CD4-positive, alpha-beta T cell treated with Interleukin-12 subunit alpha and Interleukin-12 subunit beta, for 1 hour (primary cell): ENCODE results near the gene STARD8.
"Not testable (repeated sequence)": the region's sequence is repeated elsewhere in the genome, so short reads cannot be mapped to it uniquely, and the experiment has no call there.

Experiments
- DNase-seq: peaks from one replicate; pipeline ENCODE4 v3.0.0-alpha.2; 2020

Gene STARD8, protein sequence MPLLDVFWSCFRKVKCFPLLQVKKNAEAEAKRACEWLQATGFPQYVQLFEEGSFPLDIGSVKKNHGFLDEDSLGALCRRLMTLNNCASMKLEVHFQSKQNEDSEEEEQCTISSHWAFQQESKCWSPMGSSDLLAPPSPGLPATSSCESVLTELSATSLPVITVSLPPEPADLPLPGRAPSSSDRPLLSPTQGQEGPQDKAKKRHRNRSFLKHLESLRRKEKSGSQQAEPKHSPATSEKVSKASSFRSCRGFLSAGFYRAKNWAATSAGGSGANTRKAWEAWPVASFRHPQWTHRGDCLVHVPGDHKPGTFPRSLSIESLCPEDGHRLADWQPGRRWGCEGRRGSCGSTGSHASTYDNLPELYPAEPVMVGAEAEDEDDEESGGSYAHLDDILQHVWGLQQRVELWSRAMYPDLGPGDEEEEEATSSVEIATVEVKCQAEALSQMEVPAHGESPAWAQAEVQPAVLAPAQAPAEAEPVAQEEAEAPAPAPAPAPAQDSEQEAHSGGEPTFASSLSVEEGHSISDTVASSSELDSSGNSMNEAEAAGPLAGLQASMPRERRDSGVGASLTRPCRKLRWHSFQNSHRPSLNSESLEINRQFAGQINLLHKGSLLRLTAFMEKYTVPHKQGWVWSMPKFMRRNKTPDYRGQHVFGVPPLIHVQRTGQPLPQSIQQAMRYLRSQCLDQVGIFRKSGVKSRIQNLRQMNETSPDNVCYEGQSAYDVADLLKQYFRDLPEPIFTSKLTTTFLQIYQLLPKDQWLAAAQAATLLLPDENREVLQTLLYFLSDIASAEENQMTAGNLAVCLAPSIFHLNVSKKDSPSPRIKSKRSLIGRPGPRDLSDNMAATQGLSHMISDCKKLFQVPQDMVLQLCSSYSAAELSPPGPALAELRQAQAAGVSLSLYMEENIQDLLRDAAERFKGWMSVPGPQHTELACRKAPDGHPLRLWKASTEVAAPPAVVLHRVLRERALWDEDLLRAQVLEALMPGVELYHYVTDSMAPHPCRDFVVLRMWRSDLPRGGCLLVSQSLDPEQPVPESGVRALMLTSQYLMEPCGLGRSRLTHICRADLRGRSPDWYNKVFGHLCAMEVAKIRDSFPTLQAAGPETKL

DNA sequence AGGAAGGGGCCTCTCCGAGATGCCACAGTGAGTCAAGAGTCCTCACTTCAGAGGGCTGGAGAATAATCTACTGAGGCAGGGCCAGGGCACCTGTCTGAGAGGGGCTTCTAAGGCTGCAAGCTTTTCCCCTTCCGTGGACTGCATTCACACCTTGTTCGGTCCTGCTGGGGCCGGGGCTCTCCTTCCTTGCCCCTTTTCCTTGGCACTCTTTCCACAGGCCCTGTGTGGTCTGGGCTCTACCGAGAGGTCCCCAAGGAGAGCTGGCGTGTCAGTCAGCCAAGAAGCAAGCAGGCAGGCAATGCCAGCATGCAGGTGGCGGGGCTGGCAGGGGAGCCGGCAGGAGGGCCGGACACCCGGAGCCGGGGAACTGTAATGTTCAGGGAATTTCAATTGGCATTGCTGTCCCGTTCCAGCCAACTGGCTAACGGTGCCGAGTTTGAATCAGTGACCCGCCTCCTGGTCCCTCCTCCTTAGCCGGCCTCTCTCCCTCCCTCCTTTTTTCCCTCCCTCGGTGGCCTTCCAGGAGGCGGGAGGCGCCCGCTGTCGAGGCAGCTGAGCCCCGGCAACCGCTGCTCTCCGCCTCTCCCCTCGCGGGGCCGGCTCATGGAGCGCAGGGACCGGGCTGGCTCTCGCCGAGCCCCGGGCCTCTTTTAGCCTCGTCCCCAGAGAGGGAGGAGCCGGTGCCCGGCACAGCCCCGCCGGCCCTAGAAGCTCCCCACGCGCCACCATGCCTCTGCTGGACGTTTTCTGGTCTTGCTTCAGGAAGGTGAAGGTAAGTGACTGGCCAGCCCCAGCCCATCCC is at the start of gene STARD8:
STARD8 (plus strand) TSS at position 511 of the 802 bp plus-strand sequence; CDS start at position 728, 217 bp downstream.
- no peak for DNase-seq

DNA sequence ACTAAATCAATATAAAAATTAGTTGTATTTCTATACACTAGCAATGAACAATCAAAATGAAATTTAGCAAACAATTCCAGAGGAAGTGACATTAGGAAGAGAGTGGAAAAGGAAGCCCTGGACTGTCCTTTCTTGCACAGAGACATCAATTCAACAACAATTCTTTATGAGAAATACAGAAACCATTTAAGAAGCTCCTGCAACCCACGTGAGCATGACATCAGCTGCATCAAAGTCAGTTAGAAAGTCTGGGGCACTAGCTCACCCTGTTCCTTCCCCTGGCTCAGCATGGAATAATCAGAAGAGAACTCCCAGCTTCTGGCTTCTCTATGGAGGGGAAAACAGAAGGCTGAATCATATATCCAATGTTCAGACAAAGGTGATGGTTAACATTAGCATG is 48.6 kb upstream of the STARD8 start:
- DNase-seq: no peak

DNA sequence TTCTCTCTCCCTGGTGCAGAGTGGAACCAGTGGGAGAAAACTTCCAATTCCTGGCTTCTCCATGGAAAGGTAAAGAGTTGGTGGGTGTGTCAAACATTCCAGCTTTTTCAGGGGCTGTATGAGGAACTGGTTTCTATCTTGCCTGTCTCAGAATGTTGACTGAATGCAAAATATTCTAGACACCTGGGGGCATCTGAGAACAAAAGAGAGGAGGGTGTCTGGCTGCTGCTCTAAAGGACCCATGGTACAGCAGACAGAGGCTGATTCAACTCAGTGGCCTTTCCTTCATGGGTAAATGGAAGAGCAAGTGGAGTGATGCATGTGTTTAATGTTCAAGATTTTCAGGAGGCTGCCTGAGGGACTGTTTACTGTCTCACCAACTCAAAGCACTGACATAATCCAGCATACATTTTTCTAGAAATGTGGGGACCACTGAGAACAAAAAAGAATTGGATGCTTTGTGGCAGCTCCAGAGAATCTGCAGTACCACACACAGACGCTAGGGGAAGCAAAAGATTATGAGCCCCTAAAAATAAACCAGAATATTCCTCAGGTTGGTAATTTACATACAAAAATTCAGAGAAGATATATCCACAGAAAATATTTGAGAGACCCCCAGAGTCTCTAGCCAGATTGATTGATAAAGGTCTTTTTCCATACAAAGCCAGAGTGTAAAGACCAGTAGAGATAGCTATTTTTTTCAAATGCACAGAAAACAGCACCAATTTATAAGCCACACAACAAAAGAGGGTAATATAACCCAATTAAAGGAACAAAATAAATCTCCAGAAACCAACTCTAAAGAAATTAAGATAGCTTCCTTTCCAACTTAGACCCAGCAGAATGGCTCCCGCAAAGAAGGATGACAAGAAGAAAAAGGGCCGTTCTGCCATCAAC is 48.0 kb upstream of the STARD8 start:
- DNase-seq: peak; percentile 0

DNA sequence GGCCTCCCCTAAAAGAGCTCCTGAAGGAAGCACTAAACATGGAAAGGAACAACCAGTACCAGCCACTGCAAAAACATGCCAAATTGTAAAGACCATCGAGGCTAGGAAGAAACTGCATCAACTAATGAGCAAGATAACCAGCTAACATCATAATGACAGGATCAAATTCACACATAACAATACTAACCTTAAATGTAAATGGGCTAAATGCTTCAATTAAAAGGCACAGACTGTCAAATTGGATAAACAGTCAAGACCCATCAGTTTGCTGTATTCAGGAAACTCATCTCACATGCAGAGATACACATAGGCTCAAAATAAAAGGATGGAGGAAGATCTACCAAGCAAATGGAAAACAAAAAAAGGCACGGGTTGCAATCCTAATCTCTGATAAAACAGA is 43.2 kb upstream of the STARD8 start:
- DNase-seq: not testable (repeated sequence)

DNA sequence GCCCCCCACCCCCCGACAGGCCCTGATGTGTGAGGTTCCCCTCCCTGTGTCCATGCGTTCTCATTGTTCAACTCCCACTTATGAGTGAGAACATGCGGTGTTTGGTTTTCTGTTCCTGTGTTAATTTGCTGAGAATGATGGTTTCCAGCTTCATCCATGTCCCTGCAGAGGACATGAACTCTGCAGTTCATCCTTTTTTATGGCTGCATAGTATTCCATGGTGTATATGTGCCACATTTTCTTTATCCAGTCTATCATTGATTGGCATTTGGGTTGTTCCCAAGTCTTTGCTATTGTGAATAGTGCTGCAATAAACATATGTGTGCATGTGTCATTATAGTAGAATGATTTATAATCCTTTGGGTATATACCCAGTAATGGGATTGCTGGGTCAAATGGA is 32.7 kb upstream of the STARD8 start:
- not testable (repeated sequence) for DNase-seq

DNA sequence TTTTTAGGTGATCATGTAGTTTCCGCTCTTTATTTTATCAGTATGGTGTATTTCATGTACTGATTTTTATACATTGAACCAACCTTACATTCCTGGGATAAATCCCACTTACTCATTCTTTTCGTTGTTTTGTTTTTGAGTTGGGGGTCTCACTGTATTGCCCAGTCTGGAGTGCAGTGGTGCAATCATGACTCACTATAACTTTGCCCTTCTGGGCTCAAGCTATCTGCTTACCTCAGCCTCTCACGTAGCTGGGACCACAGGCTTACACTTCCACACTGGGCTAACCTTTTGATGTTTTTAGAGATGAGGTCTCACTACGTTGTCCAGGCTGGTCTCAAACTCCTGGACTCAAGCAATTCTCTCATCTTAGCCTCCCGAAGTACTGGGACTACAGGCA is 19.5 kb upstream of the STARD8 start:
- no peak for DNase-seq

DNA sequence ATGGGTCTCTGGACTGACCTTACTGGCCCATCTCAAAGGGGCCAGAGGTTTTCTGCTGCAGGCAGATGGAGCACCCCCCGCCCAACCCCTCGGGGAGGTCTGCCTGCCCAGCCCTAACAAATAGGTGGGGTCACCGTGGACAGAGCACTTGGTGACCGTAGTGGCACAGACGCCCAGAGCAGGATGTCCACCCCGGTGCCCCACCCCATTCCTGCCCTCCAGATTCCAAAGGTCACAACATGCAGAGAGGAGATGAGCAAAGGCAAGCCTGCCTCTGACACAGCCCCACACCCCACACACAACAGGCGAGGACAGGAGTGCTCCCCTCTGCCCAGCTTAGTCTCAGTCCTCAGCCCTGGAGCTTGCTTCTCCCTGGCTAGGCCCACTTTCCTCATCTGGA is 17.5 kb upstream of the STARD8 start:
- DNase-seq: not testable (repeated sequence)

DNA sequence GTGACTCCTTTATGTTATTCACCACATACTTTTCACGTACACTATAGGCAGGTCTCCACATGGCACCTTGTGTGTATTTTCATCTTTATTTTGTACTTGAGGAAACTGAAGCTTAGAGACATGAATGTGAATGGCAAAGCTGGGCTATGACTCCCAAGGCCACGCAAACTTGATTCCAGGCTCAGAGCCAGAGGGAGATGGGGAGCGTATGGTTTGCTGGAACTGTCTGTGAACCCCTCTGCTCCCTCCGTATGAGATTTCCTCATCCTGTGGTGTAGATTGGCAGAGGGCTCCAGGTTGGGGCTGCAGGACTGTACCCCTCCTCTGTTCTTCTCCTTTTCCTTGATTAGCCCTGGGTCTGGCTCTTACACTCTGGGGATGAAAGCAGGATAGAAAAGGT is 16.1 kb upstream of the STARD8 start:
- DNase-seq: no peak

DNA sequence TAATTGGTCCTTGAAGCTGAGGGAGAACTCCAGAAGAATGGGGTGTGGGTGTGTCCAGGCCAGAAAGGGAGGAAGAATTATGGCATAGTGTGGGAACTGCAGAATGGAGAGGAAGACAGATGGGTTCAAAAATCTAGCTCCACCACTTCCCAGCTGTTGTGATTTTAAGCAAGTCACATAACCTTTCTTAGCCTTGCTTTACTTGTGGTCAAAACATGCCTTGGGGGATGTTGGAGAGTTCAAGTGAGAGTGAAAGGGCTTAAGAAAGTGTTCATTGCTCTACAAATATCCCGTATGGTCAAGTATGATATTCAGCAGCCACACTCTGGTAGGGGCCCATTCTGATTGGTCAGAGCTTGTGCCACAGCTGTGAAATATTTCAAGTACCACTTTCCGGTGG is 15.0 kb upstream of the STARD8 start:
- no peak for DNase-seq

DNA sequence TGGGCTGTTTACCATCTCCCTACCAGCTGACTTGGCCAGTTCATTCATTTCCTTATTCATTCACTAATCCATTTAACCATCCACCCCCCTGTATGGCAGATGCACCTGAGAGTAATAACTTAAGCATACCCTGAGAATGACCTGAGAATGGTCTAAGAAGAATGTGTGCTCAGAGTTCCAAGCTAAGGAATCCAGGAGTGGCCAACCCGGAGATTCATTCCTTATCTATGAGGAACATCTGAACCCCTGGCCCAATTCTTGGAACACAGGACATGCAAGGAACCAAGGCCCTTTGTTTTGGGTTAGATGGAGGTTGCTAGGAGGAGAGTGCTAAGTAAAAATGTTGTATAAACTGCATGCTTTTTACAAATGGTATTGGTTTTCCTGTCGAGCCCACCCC is 13.5 kb upstream of the STARD8 start:
- no peak for DNase-seq

DNA sequence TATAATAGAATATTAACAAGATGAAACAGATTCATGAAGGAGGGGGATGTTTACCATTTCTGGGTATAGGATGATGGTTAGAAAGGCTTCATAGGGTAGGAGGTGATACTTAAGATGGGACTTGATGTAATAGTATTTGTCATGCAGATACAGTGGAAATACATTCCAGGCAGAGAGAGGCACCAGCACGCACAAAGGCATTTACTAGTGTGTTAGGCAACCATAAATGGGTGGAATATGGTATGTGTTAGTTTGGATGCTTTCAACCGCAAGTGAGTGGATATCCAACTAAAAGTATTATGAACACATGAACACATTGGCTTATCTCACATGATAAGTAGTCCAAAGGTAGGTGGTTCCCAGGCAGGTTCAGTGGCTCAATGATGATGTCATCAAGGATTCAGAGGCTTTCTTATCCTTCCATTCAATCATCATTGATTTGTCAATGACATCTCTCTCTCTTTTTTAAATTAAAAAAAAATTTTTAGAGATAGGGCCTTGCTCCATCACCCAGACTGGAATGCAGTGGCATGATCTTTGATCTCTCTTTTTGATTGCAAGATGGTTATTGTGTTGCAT is 12.7 kb upstream of the STARD8 start:
- DNase-seq: no peak

DNA sequence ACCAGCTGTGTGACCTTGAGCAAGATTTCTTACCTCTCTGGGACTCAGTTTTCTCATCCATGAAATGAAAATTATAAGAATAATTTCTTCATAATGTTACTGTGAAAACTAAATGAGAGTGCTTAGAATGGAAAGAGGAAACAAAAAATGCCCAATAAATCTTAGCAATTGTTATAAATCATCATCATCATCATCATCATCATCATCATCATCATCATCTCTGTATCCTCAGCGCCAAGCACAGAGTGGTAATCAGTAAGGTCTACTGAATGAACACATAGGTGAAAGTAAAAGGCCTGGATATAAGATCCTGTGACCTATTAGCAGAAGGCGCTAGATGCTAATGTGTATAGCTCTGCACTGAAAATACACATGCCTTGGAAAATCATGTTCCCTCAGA is 6.8 kb upstream of the STARD8 start:
- no peak for DNase-seq

DNA sequence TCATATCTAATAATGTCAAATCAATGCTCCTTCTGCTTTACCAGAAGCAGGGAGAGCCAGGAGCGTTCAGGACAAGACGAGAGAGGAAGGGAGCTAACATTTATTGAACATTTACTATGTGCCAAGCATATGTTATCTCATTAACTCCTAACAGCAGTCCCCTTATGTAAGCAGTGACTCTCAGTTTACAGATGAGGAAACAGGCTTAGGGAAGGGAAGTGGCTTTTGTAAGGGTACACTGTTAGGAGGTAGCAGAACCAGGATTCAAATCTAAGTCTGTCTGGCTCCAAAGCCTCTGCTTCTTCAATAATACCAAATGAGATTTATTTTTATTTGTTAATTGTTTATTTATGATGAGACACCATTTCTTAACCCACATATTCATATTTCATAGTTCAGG is 2.6 kb upstream of the STARD8 start:
- DNase-seq: no peak

DNA sequence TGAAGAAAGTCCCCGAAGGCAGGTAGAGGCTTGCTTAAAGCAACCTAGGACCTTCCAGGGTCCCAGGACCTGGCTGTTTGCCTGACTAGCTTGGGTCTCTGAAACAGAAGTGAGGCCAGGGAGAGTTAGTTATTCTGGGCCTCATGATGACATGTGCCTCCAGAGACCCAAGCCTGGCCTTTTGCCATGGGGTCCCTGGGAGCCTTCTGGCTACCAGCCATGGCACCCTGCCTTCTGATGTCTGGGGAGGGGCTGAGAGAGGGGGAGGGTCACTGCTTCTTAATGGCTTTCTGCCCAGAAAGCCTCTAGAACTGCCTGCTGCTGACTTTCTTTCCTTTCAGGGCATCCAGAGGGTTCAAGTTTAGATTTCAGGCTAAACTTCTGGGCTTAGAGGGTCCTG is 1.0 kb upstream of the STARD8 start:
- DNase-seq: no peak

DNA sequence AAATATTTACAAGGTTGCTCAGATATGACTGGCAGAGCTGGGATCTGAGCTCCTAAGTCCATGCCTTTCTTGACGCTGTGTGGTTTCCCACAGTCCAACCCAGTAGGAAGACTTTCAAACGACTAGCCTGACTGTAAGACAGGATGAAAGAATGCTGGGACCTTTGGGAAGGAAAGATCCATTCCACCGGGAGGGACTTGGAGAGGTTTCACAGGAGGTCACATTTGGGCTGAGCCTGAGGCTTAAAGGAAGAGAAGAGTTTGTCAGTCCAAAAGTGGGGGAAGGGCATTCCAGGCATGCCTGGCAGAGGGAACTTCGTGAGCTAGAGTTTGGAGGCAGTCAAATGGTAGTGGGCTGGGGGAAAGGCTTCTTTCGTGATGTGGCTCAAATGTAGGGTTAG is 1.5 kb downstream of the STARD8 start:
- no peak for DNase-seq

DNA sequence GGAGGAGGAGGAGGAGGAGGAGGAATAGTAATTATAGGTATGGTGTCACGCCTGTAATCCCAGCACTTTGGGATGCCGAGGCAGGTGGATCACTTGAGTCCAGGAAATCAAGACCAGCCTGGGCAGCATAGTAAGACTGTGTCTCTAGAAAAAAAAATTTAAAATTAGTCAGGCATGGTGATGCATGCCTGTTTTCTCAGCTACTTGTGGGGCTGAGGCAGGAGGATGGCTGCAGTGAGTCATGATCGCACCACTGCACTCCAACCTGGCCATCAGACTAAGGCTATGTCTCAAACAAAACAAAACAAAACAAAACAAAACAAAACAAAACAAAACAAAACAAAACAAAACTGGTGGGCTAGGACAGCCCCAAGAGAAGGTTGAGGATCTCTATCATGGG is 3.0 kb downstream of the STARD8 start:
- DNase-seq: no peak

DNA sequence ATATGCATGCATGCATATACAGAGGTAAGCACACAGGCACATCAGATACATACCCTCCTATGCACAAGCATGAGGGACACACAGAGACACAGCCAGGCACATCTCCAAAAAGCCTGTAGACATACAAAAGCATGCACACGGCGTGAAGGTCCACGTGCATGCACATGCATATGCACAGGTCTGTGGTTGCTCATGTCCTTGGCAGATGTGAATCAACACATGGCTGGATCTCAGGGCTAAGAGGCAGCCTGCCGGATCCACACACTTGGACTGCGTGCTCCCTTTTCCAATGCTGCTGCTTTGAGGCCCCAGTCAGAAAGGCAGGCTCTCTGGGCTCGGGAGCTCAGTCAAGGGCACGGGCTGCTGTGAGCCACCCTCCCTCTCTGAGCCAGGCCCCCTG is 3.6 kb downstream of the STARD8 start:
- DNase-seq: no peak

DNA sequence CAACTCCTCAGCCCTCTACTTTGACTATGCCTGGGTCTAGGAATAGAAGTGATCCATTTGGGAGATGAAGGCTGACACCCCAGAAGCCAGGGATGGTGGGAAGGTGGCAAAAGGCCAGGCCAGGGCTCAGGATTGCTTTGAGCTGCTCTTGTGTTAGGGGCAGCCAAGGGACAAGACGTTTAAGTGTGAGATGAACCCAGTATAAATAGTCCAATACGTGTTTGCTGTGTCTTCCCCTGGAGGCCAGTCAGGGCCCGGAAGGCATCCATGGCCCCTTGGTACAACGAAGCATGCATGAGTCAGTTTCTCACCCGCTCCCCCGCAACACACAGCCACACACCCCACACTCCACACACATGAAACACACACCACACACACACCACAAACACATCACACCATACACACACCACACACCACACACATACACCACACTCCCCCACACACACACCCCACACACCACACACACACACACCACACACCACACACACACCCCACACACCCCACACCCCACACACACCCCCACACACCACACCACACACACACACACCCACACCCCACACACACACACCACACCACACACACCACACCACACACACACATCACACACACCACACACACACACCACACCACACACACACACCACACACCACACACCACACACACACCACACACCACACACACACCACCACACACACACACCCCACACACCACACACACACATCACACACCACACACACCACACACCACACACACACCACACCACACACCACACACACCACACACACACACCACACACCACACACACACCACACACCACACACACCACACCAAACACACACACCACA is 5.1 kb downstream of the STARD8 start:
- DNase-seq: no peak

DNA sequence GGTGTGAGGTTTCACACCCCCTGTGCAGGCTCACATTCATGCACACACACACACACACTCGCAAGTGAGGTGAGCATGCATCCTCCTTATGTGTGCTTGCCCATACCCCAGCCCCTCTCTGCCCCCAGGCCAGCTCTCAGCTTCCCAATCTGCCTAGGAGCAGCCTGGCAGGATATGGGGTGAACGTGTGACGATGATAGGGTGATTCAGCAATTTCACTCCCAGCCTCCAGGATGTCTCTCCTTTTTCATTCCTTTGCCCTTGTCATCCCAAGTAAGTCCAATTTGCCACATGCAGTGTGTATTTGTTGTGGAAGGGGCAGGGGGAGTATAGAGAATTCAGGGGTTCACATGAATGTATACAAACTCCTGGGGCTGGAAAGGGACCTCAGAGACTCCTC is 7.2 kb downstream of the STARD8 start:
- no peak for DNase-seq

DNA sequence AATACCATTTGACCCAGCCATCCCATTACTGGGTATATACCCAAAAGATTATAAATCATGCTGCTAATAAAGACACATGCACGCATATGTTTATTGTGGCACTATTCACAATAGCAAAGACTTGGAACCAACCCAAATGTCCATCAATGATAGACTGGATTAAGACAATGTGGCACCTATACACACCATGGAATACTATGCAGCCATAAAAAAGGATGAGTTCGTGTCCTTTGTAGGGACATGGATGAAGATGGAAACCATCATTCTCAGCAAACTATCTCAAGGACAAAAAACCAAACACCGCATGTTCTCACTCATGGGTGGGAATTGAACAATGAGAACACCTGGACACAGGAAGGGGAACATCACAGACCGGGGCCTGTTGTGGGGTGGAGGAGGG is 9.0 kb downstream of the STARD8 start:
- DNase-seq: not testable (repeated sequence)
